PC-9 (cell line): ENCODE data around the gene B4GALT1.

Experiments used
- EZH2 ChIP-seq: fragments of 200-600 bp; sonication (generic); IDR thresholded peaks from 2 replicates; pipeline ENCODE4 v1.8.0; 2017; ENCODE audit warnings: antibody characterized with exemption, low read depth
- TF ChIP-seq, protein P1 (sequence below): fragments of 200-600 bp; sonication (generic); conservative IDR thresholded peaks from 2 replicates; pipeline ENCODE4 v1.6.1; 2017; ENCODE audit warnings: mixed run types, antibody characterized with exemption, mild to moderate bottlenecking, moderate library complexity

GRCh38 chr9:33161589-33162132, 5.5 kb downstream of the B4GALT1 start:
- TF ChIP-seq, protein P1, sequence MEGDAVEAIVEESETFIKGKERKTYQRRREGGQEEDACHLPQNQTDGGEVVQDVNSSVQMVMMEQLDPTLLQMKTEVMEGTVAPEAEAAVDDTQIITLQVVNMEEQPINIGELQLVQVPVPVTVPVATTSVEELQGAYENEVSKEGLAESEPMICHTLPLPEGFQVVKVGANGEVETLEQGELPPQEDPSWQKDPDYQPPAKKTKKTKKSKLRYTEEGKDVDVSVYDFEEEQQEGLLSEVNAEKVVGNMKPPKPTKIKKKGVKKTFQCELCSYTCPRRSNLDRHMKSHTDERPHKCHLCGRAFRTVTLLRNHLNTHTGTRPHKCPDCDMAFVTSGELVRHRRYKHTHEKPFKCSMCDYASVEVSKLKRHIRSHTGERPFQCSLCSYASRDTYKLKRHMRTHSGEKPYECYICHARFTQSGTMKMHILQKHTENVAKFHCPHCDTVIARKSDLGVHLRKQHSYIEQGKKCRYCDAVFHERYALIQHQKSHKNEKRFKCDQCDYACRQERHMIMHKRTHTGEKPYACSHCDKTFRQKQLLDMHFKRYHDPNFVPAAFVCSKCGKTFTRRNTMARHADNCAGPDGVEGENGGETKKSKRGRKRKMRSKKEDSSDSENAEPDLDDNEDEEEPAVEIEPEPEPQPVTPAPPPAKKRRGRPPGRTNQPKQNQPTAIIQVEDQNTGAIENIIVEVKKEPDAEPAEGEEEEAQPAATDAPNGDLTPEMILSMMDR: no peak
- no peak for TF ChIP-seq EZH2
